H9 (cell line): ENCODE data around the gene HECTD1. TPM values are rescaled to one million over a fixed set of nuclear protein-coding genes. Genes with fewer than 3 reads are reported as not detected.

ENCODE experiments used
- DNase-seq: peaks from one replicate; pipeline ENCODE4 v3.0.0-alpha.2; 2017
- H2AFZ ChIP-seq: one replicate; pipeline ENCODE4 v1.6.1; 2013; ENCODE audit warnings: mild to moderate bottlenecking, low read length, control low read depth, moderate library complexity
- H2AK5ac ChIP-seq: 2 replicates; pipeline ENCODE4 v1.6.1; 2013; ENCODE audit warnings: low read length, control low read depth, mixed read lengths; ENCODE audit not compliant: insufficient read length
- H2BK120ac ChIP-seq: one replicate; pipeline ENCODE4 v1.6.1; 2013; ENCODE audit warnings: low read depth, mild to moderate bottlenecking, low read length, control low read depth, inconsistent platforms; ENCODE audit not compliant: poor library complexity, severe bottlenecking
- H2BK12ac ChIP-seq: 2 replicates; pipeline ENCODE4 v1.6.1; 2013; ENCODE audit warnings: low read length, control low read depth, mixed read lengths, low read depth; ENCODE audit not compliant: insufficient read length
- H2BK15ac ChIP-seq: 2 replicates; pipeline ENCODE4 v1.6.1; 2013; ENCODE audit warnings: low read depth, low read length, control low read depth
- H2BK20ac ChIP-seq: one replicate; pipeline ENCODE4 v1.6.1; 2013; ENCODE audit warnings: low read depth, mild to moderate bottlenecking, low read length, control low read depth, inconsistent platforms; ENCODE audit not compliant: poor library complexity, severe bottlenecking
- H2BK5ac ChIP-seq: 2 replicates; pipeline ENCODE4 v1.6.1; 2013; ENCODE audit warnings: low read length, control low read depth, mixed read lengths; ENCODE audit not compliant: insufficient read length
- H3K14ac ChIP-seq: 2 replicates; pipeline ENCODE4 v1.6.1; 2013; ENCODE audit warnings: low read length, control low read depth; ENCODE audit not compliant: insufficient read depth
- H3K18ac ChIP-seq: 2 replicates; pipeline ENCODE4 v1.6.1; 2013; ENCODE audit warnings: low read depth, mild to moderate bottlenecking, mixed read lengths, low read length, control low read depth; ENCODE audit not compliant: insufficient read length
- H3K23ac ChIP-seq: 2 replicates; pipeline ENCODE4 v1.6.1; 2013; ENCODE audit warnings: low read length, control low read depth, mixed read lengths, low read depth; ENCODE audit not compliant: insufficient read length
- H3K23me2 ChIP-seq: 2 replicates; pipeline ENCODE4 v1.6.1; 2013; ENCODE audit warnings: low read depth, mild to moderate bottlenecking, mixed read lengths, low read length, control low read depth; ENCODE audit not compliant: insufficient read length, poor library complexity, severe bottlenecking
- H3K27ac ChIP-seq: 2 replicates; pipeline ENCODE4 v1.5.1; 2013; ENCODE audit warnings: low read length, control low read depth, mixed read lengths, low read depth; ENCODE audit not compliant: insufficient read length
- H3K27me3 ChIP-seq: 2 replicates; pipeline ENCODE4 v1.6.1; 2013; ENCODE audit warnings: low read length, control low read depth, inconsistent platforms; ENCODE audit not compliant: insufficient read depth
- H3K4ac ChIP-seq: 2 replicates; pipeline ENCODE4 v1.6.1; 2013; ENCODE audit warnings: low read depth, mild to moderate bottlenecking, control low read depth, inconsistent platforms, low read length, moderate library complexity
- H3K4me1 ChIP-seq: 2 replicates; pipeline ENCODE4 v1.6.1; 2013; ENCODE audit warnings: low read length, control low read depth, inconsistent platforms; ENCODE audit not compliant: insufficient read depth
- H3K4me2 ChIP-seq: 2 replicates; pipeline ENCODE4 v1.6.1; 2013; ENCODE audit warnings: low read length, control low read depth, mixed read lengths; ENCODE audit not compliant: insufficient read length, insufficient read depth
- H3K56ac ChIP-seq: 2 replicates; pipeline ENCODE4 v1.6.1; 2013; ENCODE audit warnings: low read depth, mild to moderate bottlenecking, mixed read lengths, low read length, control low read depth; ENCODE audit not compliant: insufficient read length
- H3K79me1 ChIP-seq: 2 replicates; pipeline ENCODE4 v1.6.1; 2013; ENCODE audit warnings: low read depth, mild to moderate bottlenecking, moderate library complexity, low read length, control low read depth, inconsistent platforms; ENCODE audit not compliant: insufficient read depth, poor library complexity, severe bottlenecking
- H3K79me2 ChIP-seq: 2 replicates; pipeline ENCODE4 v1.6.1; 2013; ENCODE audit warnings: low read length, control low read depth, inconsistent platforms; ENCODE audit not compliant: insufficient read depth
- H3K9ac ChIP-seq: 2 replicates; pipeline ENCODE4 v1.6.1; 2013; ENCODE audit warnings: low read length, control low read depth, mixed read lengths; ENCODE audit not compliant: insufficient read length; ENCODE audit errors: extremely low read depth
- H3K9me3 ChIP-seq: one replicate; pipeline ENCODE4 v1.6.1; 2013; ENCODE audit warnings: low read depth, low read length, inconsistent platforms; ENCODE audit not compliant: control insufficient read depth
- H3T11ph ChIP-seq: one replicate; pipeline ENCODE4 v1.6.1; 2013; ENCODE audit warnings: mild to moderate bottlenecking, low read length, control low read depth, inconsistent platforms
- H4K20me1 ChIP-seq: one replicate; pipeline ENCODE4 v1.6.1; 2013; ENCODE audit not compliant: control insufficient read depth, insufficient read length, insufficient read depth
- H4K5ac ChIP-seq: 2 replicates; pipeline ENCODE4 v1.6.1; 2013; ENCODE audit warnings: low read depth, mild to moderate bottlenecking, mixed read lengths, low read length, control low read depth; ENCODE audit not compliant: insufficient read length
- H4K8ac ChIP-seq: replicated peaks from 2 replicates; pipeline ENCODE4 v1.6.1; 2013; ENCODE audit warnings: low read length, control low read depth, mixed read lengths, low read depth; ENCODE audit not compliant: insufficient read length
- H4K91ac ChIP-seq: 2 replicates; pipeline ENCODE4 v1.6.1; 2013; ENCODE audit warnings: low read depth, mild to moderate bottlenecking, moderate library complexity, mixed read lengths, low read length, control low read depth; ENCODE audit not compliant: insufficient read length
- H3K27ac Mint-ChIP-seq, 3 experiments: 2 replicates in 2 of 3; 3 replicates in 1 of 3; pipeline ENCODE4 v1.8.0; 2020 to 2021; ENCODE audit warnings: mixed read lengths in 3 of 3, mild to moderate bottlenecking in 1 of 3, moderate library complexity in 1 of 3
- H3K27me3 Mint-ChIP-seq: 2 replicates; pipeline ENCODE4 v1.8.0; 2021; ENCODE audit warnings: low read depth, mild to moderate bottlenecking, moderate library complexity, mixed read lengths
- H3K36me3 Mint-ChIP-seq, 3 experiments: 2 replicates in 2 of 3; 3 replicates in 1 of 3; pipeline ENCODE4 v1.8.0; 2020 to 2021; ENCODE audit warnings: low read depth in 3 of 3, mixed read lengths in 3 of 3; ENCODE audit not compliant: insufficient read depth in 1 of 3
- H3K4me1 Mint-ChIP-seq, 2 experiments: 2 replicates each; pipeline ENCODE4 v1.8.0; 2020; ENCODE audit warnings: mixed read lengths in 2 of 2
- H3K4me3 Mint-ChIP-seq, 2 experiments: 2 replicates in 1 of 2; 3 replicates in 1 of 2; pipeline ENCODE4 v1.8.0; 2020 to 2021; ENCODE audit warnings: mild to moderate bottlenecking in 2 of 2, mixed read lengths in 2 of 2, moderate library complexity in 1 of 2
- H3K9me3 Mint-ChIP-seq, 2 experiments: 2 replicates in 1 of 2; 3 replicates in 1 of 2; pipeline ENCODE4 v1.8.0; 2020; ENCODE audit warnings: mild to moderate bottlenecking in 2 of 2, mixed read lengths in 2 of 2, moderate library complexity in 1 of 2
- CTCF ChIP-seq: fragments of 200-600 bp; sonication (generic); conservative IDR thresholded peaks from 3 replicates; pipeline ENCODE4 v1.8.0; 2021; ENCODE audit warnings: antibody characterized with exemption, mild to moderate bottlenecking
- WGBS: extraction: QIAGEN DNeasy Blood & Tissue Kit; methylation state at CpG from one replicate; pipeline ENCODE4 v1.1.7; 2013; ENCODE audit warnings: missing lambda C conversion rate, low lambda C conversion rate, mixed read lengths; ENCODE audit not compliant: insufficient read length; ENCODE audit errors: extremely low coverage; 5-methylcytosine and 5-hydroxymethylcytosine counted together
- total RNA-seq: library from RNA; stranded (reverse); gene quantifications from 2 replicates; pipeline ENCODE4 v1.2.1, GENCODE V29; 2021

HECTD1 gene
- total RNA-seq, 1 experiment from 2014 or later, result 135 TPM

GRCh38 chr14:31092160-31092708, 115.4 kb downstream of the HECTD1 start:
- Histone ChIP-seq H3K14ac (no peak overlapping the region), H2AK5ac (no peak overlapping the region), H2BK5ac (no peak overlapping the region), H4K20me1 (no peaks in the 10 kb centered on the region), H3K4ac (no peak overlapping the region), H3K23me2 (no peaks in the 10 kb centered on the region), H3K27me3 (no peaks in the 10 kb centered on the region), H3T11ph (no peak overlapping the region), H4K8ac (no peak overlapping the region), H3K56ac (no peak overlapping the region), H3K79me1 (no peaks in the 10 kb centered on the region), H3K23ac (no peak overlapping the region), H2BK12ac (no peak overlapping the region), H3K18ac (no peak overlapping the region), H3K9me3 (no peaks in the 10 kb centered on the region), H3K4me2 (no peak overlapping the region), H3K79me2 (no peaks in the 10 kb centered on the region), H2BK120ac (no peak overlapping the region), H3K27ac (no peak overlapping the region), H3K4me1 (no peaks in the 10 kb centered on the region), H3K9ac (no peak overlapping the region), H2AFZ (no peak overlapping the region), H4K91ac (no peak overlapping the region), H2BK20ac (no peak overlapping the region), H2BK15ac (no peak overlapping the region), H4K5ac (no peak overlapping the region)
- no peaks in the 10 kb centered on the region for H3K4me1 Mint-ChIP-seq
- H3K36me3 Mint-ChIP-seq, result peaks cover 0 to under 1% (median 0%) of the 10 kb centered on the region in 3 experiments; a peak in 1 of 7 replicates
- TF ChIP-seq CTCF, result no peak
- H3K27ac Mint-ChIP-seq, result no peak overlapping the region
- WGBS, result no CpG with 5 or more reads among the region's 2 CpGs
- H3K27me3 Mint-ChIP-seq, result no peaks in the 10 kb centered on the region
- no peak overlapping the region for H3K4me3 Mint-ChIP-seq
- no peak for DNase-seq
- no peaks in the 10 kb centered on the region for H3K9me3 Mint-ChIP-seq
